BLaER1 (cell line): Measurements from ENCODE around the gene WDR35.
"Not testable (repeated sequence)": the region's sequence is repeated elsewhere in the genome, so short reads cannot be mapped to it uniquely, and the experiment has no call there.

Experiments used
- H3K27ac ChIP-seq: shearing (Covaris generic); formaldehyde crosslinking; 2 replicates; pipeline ENCODE4 v1.8.1; 2022
- H3K27me3 ChIP-seq: shearing (Covaris generic); formaldehyde crosslinking; 2 replicates; pipeline ENCODE4 v1.8.1; 2022
- H3K36me3 ChIP-seq: shearing (Covaris generic); formaldehyde crosslinking; 2 replicates; pipeline ENCODE4 v1.8.1; 2022
- H3K4me1 ChIP-seq: shearing (Covaris generic); formaldehyde crosslinking; 2 replicates; pipeline ENCODE4 v1.8.1; 2022
- H3K4me2 ChIP-seq: shearing (Covaris generic); formaldehyde crosslinking; 2 replicates; pipeline ENCODE4 v1.8.1; 2022
- H3K4me3 ChIP-seq: shearing (Covaris generic); formaldehyde crosslinking; 2 replicates; pipeline ENCODE4 v1.8.1; 2022
- H3K9ac ChIP-seq: shearing (Covaris generic); formaldehyde crosslinking; 2 replicates; pipeline ENCODE4 v1.8.1; 2022
- H3K9me3 ChIP-seq: shearing (Covaris generic); formaldehyde crosslinking; 2 replicates; pipeline ENCODE4 v1.8.1; 2022
- H4K20me1 ChIP-seq: shearing (Covaris generic); formaldehyde crosslinking; 2 replicates; pipeline ENCODE4 v1.8.1; 2022
- Cebpa-rat ChIP-seq: shearing (Covaris generic); IDR thresholded peaks from 2 replicates; pipeline ENCODE4 v1.8.1; 2022

The WDR35 gene

DNA sequence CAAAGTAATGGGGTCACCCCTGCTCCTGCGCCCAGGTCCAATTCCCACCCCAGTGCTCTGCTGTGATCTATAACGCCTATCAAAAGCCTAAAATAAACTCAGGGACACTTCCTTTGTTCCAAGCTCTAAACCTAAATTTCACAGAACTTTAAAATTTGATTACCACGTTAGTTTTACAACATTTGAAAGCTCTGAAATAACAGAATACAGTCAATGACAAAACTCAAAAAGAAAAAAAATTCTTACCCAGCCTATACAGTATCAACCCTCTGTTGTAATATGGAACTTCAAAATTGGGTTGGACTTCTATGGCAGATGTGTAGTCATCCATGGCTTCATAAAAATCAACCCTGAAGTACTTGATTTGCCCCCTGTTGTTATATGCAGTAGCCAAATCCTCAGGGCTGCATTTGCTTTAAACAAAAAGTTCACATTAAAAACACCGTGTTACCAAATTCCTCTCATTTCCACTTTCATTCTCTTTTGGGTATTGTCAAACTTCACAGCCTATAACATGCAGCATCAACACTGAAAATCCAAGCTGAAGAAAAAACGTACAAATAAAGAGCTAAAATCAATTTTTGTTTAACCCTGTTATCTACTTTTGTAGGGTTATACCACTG, 92.2 kb downstream of the WDR35 start:
- no peak for TF ChIP-seq Cebpa-rat
- Histone ChIP-seq H3K36me3 (peaks cover 6% of the 10 kb centered on the region; the same call in 1 of the 2 replicates), H3K27ac (no peak overlapping the region), H3K4me1 (peaks cover 35% of the 10 kb centered on the region), H3K9ac (no peak overlapping the region), H3K9me3 (no peaks in the 10 kb centered on the region), H4K20me1 (peaks cover 37% of the 10 kb centered on the region), H3K4me2 (peak overlapping the region; percentile 64), H3K27me3 (no peaks in the 10 kb centered on the region), H3K4me3 (no peak overlapping the region)

DNA sequence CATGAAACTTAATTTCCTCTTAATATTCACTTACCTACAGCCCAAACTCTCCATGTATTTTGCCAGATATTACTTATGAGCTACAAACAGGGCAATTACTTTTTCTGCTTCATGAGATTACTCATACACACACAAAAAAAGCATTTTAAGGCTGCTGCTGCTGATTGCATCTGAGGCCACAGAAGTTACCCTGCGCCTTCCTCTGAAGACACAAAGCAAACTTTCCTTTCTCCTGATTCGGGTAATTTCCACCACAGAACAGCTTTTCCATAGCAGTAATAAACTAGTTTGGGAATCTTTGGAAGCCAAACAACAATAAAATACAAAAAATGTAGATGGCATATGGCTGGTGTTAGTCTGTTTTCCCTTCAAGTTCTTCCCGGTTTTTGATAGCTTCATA, 94.4 kb downstream of the WDR35 start:
- H3K9ac ChIP-seq, result no peak overlapping the region
- H4K20me1 ChIP-seq, result peaks cover 35% of the 10 kb centered on the region
- H3K27me3 ChIP-seq, result no peaks in the 10 kb centered on the region
- no peak overlapping the region for H3K27ac ChIP-seq
- no peaks in the 10 kb centered on the region for H3K9me3 ChIP-seq
- no peak overlapping the region for H3K4me3 ChIP-seq
- H3K36me3 ChIP-seq, result peaks cover 6% of the 10 kb centered on the region; the same call in 1 of the 2 replicates
- TF ChIP-seq Cebpa-rat, result no peak
- no peak overlapping the region for H3K4me2 ChIP-seq
- H3K4me1 ChIP-seq, result peaks cover 44% of the 10 kb centered on the region

DNA sequence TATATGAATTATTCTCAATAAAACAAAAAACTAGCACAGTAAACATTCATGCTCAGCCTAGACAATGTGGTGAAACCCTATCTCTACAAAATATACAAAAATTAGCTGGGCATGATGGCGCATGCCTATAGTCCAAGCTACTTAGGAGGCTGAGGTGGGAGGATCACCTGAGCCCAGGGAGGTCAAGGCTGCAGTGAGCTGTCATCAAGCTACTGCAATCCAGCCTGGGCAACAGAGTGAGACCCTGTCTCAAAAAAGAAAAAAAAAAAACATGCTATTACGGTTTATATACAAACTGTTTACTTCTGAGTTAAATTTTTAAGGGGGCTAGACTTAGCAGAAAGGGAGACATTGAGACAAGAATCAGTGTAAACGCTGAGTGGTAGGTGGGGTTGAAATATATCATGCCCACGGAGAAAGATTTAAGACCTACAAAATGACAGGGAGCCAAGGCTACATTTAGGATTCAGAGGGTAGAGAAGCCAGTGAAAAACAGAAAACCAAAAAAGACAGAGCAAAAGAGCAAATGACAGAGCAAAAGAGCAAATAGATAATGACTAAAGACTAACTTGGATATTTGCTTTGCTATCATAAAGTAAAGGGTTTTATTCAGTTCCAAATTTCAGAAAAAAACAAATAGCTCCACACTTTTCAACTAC, 95.6 kb downstream of the WDR35 start:
- Histone ChIP-seq H3K4me1 (peaks cover 34% of the 10 kb centered on the region), H3K9ac (no peak overlapping the region), H3K36me3 (peaks cover 6% of the 10 kb centered on the region; the same call in 1 of the 2 replicates), H4K20me1 (peaks cover 26% of the 10 kb centered on the region), H3K27ac (no peak overlapping the region), H3K4me3 (no peak overlapping the region), H3K27me3 (no peaks in the 10 kb centered on the region), H3K9me3 (no peaks in the 10 kb centered on the region), H3K4me2 (no peak overlapping the region)
- TF ChIP-seq Cebpa-rat, result no peak

DNA sequence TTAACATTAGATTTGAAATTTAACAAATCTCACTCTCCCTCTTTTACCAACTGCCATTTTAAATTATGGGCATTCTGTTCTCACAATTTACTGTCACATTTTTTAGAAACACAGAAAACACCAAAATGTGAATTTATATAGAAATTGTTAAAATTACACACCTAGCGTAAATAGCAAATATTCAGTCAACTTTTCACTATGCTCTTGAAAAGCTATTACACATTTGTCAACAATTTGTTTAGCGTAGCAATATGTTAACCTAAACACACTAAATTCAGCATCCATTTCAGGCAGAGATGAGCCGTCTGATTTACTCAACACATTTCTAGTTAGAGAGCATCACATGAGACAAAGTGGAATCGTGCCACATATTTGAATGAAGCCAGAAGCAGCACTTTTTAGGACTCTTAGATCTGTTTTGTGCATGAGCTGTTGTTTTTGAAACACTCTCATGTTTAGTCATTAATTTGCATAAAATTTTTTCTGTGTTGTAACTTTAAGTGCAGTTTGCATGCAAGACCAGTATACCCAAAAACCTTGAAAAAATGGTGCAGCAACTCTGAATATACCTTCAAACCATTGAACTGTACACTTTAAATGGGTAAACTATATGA, 96.3 kb downstream of the WDR35 start:
- Histone ChIP-seq H3K4me2 (no peak overlapping the region), H3K9me3 (no peaks in the 10 kb centered on the region), H3K9ac (no peak overlapping the region), H3K4me3 (no peak overlapping the region), H3K4me1 (peaks cover 30% of the 10 kb centered on the region), H4K20me1 (peaks cover 20% of the 10 kb centered on the region), H3K27ac (no peak overlapping the region), H3K36me3 (peaks cover 6% of the 10 kb centered on the region; the same call in 1 of the 2 replicates), H3K27me3 (no peaks in the 10 kb centered on the region)
- no peak for TF ChIP-seq Cebpa-rat

DNA sequence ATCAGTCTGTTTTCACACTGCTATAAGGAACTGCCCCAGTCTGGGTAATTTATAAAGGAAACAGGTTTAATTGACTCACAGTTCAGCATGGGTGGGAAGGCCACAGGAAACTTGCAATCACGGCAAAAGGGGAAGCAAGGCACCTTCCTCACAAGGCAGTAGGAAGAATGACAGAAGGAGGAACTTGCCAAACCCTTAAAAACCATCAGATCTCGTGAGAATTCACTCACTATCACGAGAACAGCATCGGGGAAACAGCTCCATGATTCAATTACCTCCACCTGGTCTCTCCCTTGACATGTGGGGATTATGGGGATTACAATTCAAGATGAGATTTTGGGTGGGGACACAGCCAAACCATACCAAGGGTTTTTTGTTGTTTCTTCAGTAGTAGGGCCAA, 97.9 kb downstream of the WDR35 start:
- H4K20me1 ChIP-seq, H3K9me3 ChIP-seq, H3K36me3 ChIP-seq, H3K27ac ChIP-seq, H3K4me3 ChIP-seq, H3K4me2 ChIP-seq, H3K9ac ChIP-seq, H3K27me3 ChIP-seq: not testable (repeated sequence)
- peaks cover 23% of the 10 kb centered on the region for H3K4me1 ChIP-seq

DNA sequence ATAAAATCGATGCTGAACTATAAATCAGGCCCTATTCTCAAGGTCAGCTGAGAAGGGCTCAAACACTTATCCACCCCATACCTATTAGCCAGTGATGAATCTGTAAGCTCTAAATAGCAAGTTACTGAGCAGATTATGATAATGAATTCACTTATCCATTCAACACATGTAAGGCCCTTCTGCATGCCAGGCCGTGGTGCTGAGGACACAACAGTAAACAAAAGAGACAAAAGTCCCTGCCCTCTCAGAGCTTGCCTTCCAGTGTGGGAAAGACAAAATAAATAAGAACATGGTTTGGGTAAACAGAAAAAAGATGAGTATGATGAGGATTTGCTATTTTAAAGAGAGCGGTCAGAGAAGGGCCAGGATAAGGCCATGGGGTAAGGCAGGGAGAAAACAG, 99.8 kb downstream of the WDR35 start:
- H3K36me3 ChIP-seq, result peaks cover 6% of the 10 kb centered on the region; the same call in 1 of the 2 replicates
- no peak for TF ChIP-seq Cebpa-rat
- peaks cover 23% of the 10 kb centered on the region for H3K4me1 ChIP-seq
- H3K4me3 ChIP-seq, result no peak overlapping the region
- H3K9ac ChIP-seq, result no peak overlapping the region
- H3K27ac ChIP-seq, result no peak overlapping the region
- H3K27me3 ChIP-seq, result no peaks in the 10 kb centered on the region
- no peak overlapping the region for H3K4me2 ChIP-seq
- peaks cover 6% of the 10 kb centered on the region; the same call in 1 of the 2 replicates for H4K20me1 ChIP-seq
- no peaks in the 10 kb centered on the region for H3K9me3 ChIP-seq

DNA sequence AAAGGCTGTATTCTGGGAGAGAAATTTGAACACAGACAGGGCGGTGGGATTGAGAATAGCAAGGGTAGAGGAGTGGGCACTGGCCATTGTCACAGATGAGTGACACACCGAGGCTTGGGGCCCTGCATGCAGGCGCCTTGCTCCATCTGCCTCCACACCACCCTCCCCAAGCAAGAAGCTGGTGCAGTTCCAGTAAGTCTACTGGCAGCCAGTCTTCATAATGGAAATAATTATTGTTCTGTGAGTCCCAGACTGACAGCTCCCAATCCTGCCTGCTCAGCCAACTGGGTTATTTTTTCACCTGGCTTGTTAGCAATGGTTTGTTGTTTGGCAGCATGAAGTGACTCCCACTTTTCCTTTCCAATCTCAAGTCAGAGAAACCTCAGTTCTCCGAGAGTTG, 101.1 kb downstream of the WDR35 start:
- Histone ChIP-seq H3K4me1 (peaks cover 23% of the 10 kb centered on the region), H3K9ac (no peak overlapping the region), H3K4me3 (no peak overlapping the region), H3K27me3 (no peaks in the 10 kb centered on the region), H4K20me1 (no peaks in the 10 kb centered on the region), H3K36me3 (peaks cover under 1% of the 10 kb centered on the region; the same call in 1 of the 2 replicates), H3K9me3 (no peaks in the 10 kb centered on the region), H3K4me2 (no peak overlapping the region), H3K27ac (no peak overlapping the region)
- no peak for TF ChIP-seq Cebpa-rat

DNA sequence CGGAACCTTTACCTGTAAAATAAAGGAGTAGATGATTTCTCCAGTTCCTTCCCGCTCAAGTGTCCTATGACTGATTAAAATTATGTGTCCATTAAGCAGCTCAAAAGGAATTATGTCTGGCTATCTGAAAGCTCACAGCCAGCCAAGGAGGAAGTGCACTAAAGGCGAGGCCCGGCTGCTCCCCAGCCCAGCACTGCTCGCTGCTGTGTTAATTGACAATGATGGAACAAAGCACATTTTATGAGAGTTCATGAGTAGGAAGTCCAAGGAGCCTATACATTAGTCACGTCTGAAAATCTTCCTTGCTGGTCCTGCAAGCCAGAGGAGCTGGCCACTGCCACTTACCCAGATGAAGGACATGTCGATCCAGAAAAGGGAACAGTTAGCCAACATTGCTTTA, 102.4 kb downstream of the WDR35 start:
- Histone ChIP-seq H3K9me3 (no peaks in the 10 kb centered on the region), H3K27ac (no peak overlapping the region), H3K4me1 (peaks cover 21% of the 10 kb centered on the region), H3K4me2 (no peak overlapping the region), H3K4me3 (no peak overlapping the region), H3K27me3 (no peaks in the 10 kb centered on the region), H3K9ac (no peak overlapping the region), H3K36me3 (no peaks in the 10 kb centered on the region), H4K20me1 (no peaks in the 10 kb centered on the region)
- TF ChIP-seq Cebpa-rat, result no peak

DNA sequence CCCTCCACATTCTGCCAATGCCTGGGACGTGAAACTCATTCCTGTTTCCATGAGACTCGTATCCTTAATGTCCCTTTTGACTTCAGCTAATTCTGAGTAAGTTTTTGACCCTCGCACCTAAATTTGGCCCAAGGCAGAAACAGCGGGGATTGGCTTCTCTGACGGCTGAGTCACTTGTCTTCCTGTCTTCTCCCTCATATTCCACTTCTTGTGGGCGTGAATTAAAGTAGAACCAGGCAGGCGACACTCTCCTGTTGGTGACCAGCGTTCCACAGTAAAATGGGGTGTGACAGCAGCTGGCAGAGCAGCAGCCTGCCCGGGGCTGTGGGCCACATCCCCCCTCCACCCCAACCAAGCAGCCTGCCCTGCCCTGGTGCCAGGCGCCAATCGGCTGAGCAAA, 103.6 kb downstream of the WDR35 start:
- H3K4me1 ChIP-seq, result peaks cover 11% of the 10 kb centered on the region
- TF ChIP-seq Cebpa-rat, result no peak
- no peak overlapping the region for H3K4me2 ChIP-seq

DNA sequence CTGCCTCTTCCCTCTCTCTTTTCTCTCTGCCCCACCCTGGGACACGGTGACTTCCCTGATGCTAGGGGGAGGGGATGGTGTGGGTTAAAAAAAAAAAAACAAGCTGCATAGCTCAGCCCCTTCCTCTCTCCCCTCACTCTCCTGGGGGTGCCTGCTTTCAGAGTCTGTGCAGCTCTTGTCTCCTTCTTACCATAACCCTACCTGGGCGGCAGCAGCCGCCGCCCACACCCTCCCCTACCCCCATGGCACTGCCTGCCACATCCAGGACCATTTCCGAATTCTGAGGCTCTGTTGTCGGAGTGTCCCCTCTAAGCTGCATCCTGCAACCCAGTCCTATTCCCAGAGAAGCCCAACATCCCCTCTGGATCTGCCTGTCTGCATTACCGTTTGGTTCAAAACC, 104.1 kb downstream of the WDR35 start:
- H3K4me2 ChIP-seq, result no peak overlapping the region

More for the DNA sequence above, 103.6 kb downstream of the WDR35 start:
- Histone ChIP-seq H3K27ac (no peak overlapping the region), H3K27me3 (no peaks in the 10 kb centered on the region), H3K36me3 (no peaks in the 10 kb centered on the region), H3K9me3 (no peaks in the 10 kb centered on the region), H4K20me1 (no peaks in the 10 kb centered on the region), H3K4me3 (no peak overlapping the region), H3K9ac (no peak overlapping the region)

More for the DNA sequence above, 104.1 kb downstream of the WDR35 start:
- H3K27ac ChIP-seq, result no peak overlapping the region
- peaks cover 11% of the 10 kb centered on the region for H3K4me1 ChIP-seq
- no peaks in the 10 kb centered on the region for H3K9me3 ChIP-seq
- no peaks in the 10 kb centered on the region for H3K27me3 ChIP-seq
- TF ChIP-seq Cebpa-rat, result no peak
- H3K36me3 ChIP-seq, result no peaks in the 10 kb centered on the region
- H4K20me1 ChIP-seq, result no peaks in the 10 kb centered on the region
- H3K4me3 ChIP-seq, result no peak overlapping the region
- no peak overlapping the region for H3K9ac ChIP-seq
